MG63 (cell line): Measurements from ENCODE around the gene HOXA1. TPM values are rescaled to one million over a fixed set of nuclear protein-coding genes. Genes with fewer than 3 reads are reported as not detected.

Source experiments
- DNase-seq: peaks from one replicate; pipeline ENCODE4 v3.0.0-alpha.2; 2020
- H3K27me3 ChIP-seq: fragments of 250-450 bp; sonication (Bioruptor Pico); 2 replicates; pipeline ENCODE4 v1.5.1; 2020; ENCODE audit warnings: mild to moderate bottlenecking, moderate library complexity
- H3K36me3 ChIP-seq: fragments of 250-450 bp; sonication (Bioruptor Pico); 2 replicates; pipeline ENCODE4 v1.5.1; 2020; ENCODE audit warnings: mild to moderate bottlenecking, moderate library complexity
- H3K4me3 ChIP-seq: fragments of 250-450 bp; sonication (Bioruptor Pico); 2 replicates; pipeline ENCODE4 v1.5.1; 2020; ENCODE audit warnings: mild to moderate bottlenecking, moderate library complexity
- H3K9me3 ChIP-seq: fragments of 250-450 bp; sonication (Bioruptor Pico); 2 replicates; pipeline ENCODE4 v1.5.1; 2020; ENCODE audit warnings: mild to moderate bottlenecking, moderate library complexity
- total RNA-seq: library from RNA; depleted of rRNA; stranded (reverse); fragments of >200 nt; shearing (Covaris generic); gene quantifications from 2 replicates; pipeline ENCODE4 v1.2.3, GENCODE V29; 2014; ENCODE audit warnings: low replicate concordance

The HOXA1 gene
- total RNA-seq, 1 experiment from 2014 or later, result 1.1 TPM

GRCh38 chr7:27091941-27092818, 3.6 kb downstream of the HOXA1 start:
- Histone ChIP-seq H3K36me3 (no peaks in the 10 kb centered on the region), H3K9me3 (no peaks in the 10 kb centered on the region), H3K4me3 (no peak overlapping the region), H3K27me3 (no peaks in the 10 kb centered on the region)
- no peak for DNase-seq

- H3K4me3 ChIP-seq, result no peak overlapping the region
Observed at GRCh38 chr7:27091105-27091504, 4.7 kb downstream of the HOXA1 start.

DNA sequence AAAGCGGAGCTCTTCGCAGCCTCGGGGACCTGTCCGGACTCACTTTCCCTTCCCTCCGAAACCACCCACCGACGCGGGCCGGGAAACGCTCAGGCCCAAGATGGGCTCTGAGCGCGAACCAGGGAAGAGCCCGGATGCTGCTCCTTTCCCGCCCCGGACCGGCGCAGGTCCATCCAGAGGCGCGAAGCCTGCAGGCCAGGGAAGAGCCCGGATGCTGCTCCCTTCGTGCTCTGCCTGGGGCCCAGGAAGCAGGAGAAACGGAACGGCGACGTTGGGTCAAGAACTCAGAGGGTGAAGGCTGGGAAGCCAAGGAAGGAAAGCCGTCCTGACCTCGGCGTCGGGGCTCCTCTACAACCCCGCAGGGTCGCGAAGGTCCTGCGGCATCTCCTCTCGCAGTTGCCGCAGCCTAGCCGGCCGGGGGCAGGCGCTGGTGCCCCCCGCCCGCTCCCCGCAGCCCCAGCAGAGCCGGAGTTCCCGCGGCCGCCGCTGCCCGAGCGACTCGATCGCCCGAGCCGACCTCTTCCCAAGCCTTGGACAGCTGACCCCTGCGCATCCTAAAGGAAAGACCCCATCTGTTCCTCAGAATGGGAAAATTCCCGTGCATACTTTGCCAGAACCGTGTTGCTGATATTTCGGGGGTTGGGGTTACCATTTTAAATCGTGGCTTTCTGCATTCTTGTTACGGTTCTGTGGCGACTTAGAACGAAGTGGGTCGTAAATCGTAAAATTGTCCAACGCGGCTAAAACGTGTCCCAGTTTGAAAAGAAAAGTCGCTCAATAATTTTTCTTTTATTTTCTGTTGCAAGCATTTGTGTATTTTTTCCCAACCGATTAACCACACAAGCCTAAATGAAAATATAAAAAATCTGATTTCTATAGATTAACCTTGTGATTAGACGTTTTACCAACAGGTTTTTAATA, 7.5 kb downstream of the HOXA1 start:
- Histone ChIP-seq H3K27me3 (no peaks in the 10 kb centered on the region), H3K9me3 (no peaks in the 10 kb centered on the region), H3K36me3 (no peaks in the 10 kb centered on the region), H3K4me3 (no peak overlapping the region)
- DNase-seq, result no peak

More at GRCh38 chr7:27091105-27091504, 4.7 kb downstream of the HOXA1 start:
- Histone ChIP-seq H3K9me3 (no peaks in the 10 kb centered on the region), H3K36me3 (no peaks in the 10 kb centered on the region), H3K27me3 (no peaks in the 10 kb centered on the region)
- DNase-seq, result no peak

GRCh38 chr7:27083646-27084045, 12.2 kb downstream of the HOXA1 start:
- Histone ChIP-seq H3K4me3 (no peak overlapping the region), H3K9me3 (no peaks in the 10 kb centered on the region), H3K36me3 (no peaks in the 10 kb centered on the region), H3K27me3 (no peaks in the 10 kb centered on the region)
- DNase-seq, result no peak

GRCh38 chr7:27082171-27082570, 13.6 kb downstream of the HOXA1 start:
- no peaks in the 10 kb centered on the region for H3K36me3 ChIP-seq
- no peak overlapping the region for H3K4me3 ChIP-seq
- no peaks in the 10 kb centered on the region for H3K9me3 ChIP-seq
- H3K27me3 ChIP-seq, result no peaks in the 10 kb centered on the region
- DNase-seq, result peak; percentile 48

GRCh38 chr7:27080844-27081436, 14.9 kb downstream of the HOXA1 start:
- Histone ChIP-seq H3K27me3 (no peaks in the 10 kb centered on the region), H3K9me3 (no peaks in the 10 kb centered on the region), H3K4me3 (no peak overlapping the region), H3K36me3 (no peaks in the 10 kb centered on the region)
- DNase-seq, result no peak

GRCh38 chr7:27079234-27079975, 16.4 kb downstream of the HOXA1 start:
- no peaks in the 10 kb centered on the region for H3K36me3 ChIP-seq
- H3K9me3 ChIP-seq, result no peaks in the 10 kb centered on the region
- no peak for DNase-seq
- no peaks in the 10 kb centered on the region for H3K27me3 ChIP-seq
- no peak overlapping the region for H3K4me3 ChIP-seq

DNA sequence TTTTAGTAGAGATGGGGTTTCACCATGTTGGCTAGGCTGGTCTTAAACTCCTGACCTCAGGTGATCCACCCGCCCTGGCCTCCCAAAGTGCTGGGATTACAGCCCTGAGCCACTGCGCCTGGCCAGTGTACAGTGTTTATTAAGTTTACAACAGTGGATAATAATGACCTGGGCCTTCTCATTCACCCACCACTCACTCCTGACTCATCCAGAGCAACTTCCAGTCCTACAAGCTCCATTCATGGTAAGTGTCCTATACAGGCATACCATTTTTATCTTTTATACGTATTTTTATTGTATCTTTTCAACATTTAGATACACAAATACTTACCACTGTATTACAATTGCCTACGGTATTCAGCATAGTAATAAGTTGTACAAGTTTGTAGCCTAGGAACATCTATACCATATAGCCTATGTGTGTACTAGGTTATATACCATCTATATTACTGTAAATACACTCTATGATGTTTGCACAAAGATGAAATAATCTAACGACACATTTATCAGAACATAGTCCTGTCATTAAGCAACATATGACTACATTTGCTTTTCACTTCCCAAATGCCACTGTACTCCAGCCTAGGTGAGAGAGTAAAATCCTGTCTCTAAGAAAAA, 17.1 kb downstream of the HOXA1 start:
- H3K9me3 ChIP-seq, result no peaks in the 10 kb centered on the region
- H3K4me3 ChIP-seq, result no peak overlapping the region
- no peak for DNase-seq
- no peaks in the 10 kb centered on the region for H3K27me3 ChIP-seq
- no peaks in the 10 kb centered on the region for H3K36me3 ChIP-seq

GRCh38 chr7:27073076-27073475, 22.7 kb downstream of the HOXA1 start:
- DNase-seq, result peak; percentile 23
- H3K4me3 ChIP-seq, result no peak overlapping the region
- no peaks in the 10 kb centered on the region for H3K36me3 ChIP-seq
- H3K27me3 ChIP-seq, result no peaks in the 10 kb centered on the region
- H3K9me3 ChIP-seq, result no peaks in the 10 kb centered on the region

- DNase-seq, result no peak
- Histone ChIP-seq H3K36me3 (no peaks in the 10 kb centered on the region), H3K27me3 (no peaks in the 10 kb centered on the region), H3K9me3 (no peaks in the 10 kb centered on the region), H3K4me3 (no peak overlapping the region)
Observed at GRCh38 chr7:27071622-27072390, 24.0 kb downstream of the HOXA1 start.

- DNase-seq, result no peak
- no peaks in the 10 kb centered on the region for H3K36me3 ChIP-seq
- no peaks in the 10 kb centered on the region for H3K27me3 ChIP-seq
- H3K4me3 ChIP-seq, result no peak overlapping the region
- H3K9me3 ChIP-seq, result no peaks in the 10 kb centered on the region
Observed at GRCh38 chr7:27068259-27068658, 27.5 kb downstream of the HOXA1 start.

- DNase-seq, result no peak
- Histone ChIP-seq H3K27me3 (no peaks in the 10 kb centered on the region), H3K36me3 (no peaks in the 10 kb centered on the region), H3K9me3 (no peaks in the 10 kb centered on the region), H3K4me3 (no peak overlapping the region)
Observed at GRCh38 chr7:27066148-27066547, 29.7 kb downstream of the HOXA1 start.

DNA sequence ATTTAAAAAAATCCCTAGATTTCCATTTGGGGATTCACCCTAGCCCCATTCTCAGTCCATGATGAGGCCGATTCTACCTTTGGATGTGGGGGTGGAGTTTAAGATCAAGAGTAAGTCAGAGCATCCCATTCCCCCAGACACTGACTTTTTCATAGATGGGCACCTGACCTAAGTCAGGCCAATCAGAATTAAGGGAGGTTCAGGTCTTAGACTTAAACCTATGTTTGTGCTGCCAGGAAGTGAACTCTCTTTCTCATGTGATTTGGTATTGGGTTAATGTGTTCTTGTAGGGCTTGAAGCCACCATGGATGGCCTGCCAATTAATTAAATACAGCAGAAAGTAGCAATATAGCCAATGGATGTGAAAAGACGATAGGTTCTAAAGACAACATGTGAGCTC, 30.1 kb downstream of the HOXA1 start:
- Histone ChIP-seq H3K36me3 (no peaks in the 10 kb centered on the region), H3K27me3 (no peaks in the 10 kb centered on the region), H3K4me3 (no peak overlapping the region), H3K9me3 (no peaks in the 10 kb centered on the region)
- DNase-seq, result no peak

DNA sequence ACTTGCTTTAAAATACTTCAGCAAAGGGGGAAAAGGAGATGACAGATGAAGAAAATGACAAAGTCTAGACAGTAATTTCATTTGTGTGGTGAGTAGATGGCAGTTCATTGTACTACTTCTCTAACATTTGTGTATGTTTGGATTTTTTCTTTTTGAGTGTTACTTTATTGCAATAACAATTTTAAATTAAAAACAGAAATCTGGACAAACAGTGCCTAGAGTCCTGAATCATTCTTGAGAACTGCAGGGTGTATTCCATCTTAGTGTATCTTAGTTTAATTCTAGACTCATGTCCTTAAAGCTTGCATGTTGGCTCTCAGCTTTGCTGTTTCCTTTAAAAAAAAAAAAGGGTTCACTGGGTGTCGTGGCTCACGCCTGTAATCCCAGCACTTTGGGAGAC, 31.1 kb downstream of the HOXA1 start:
- DNase-seq, result no peak
- Histone ChIP-seq H3K9me3 (no peaks in the 10 kb centered on the region), H3K36me3 (no peaks in the 10 kb centered on the region), H3K27me3 (no peaks in the 10 kb centered on the region), H3K4me3 (no peak overlapping the region)

GRCh38 chr7:27064159-27064558, 31.6 kb downstream of the HOXA1 start:
- DNase-seq, result peak; percentile 22
- Histone ChIP-seq H3K27me3 (no peaks in the 10 kb centered on the region), H3K36me3 (no peaks in the 10 kb centered on the region), H3K9me3 (no peaks in the 10 kb centered on the region), H3K4me3 (no peak overlapping the region)
